Activated gamma-delta T cell treated with Interleukin-2 at 50 U/mL for 16 hours (primary cell): Measurements from ENCODE around the gene SH3GLB1.

ENCODE experiments used
- DNase-seq: peaks from one replicate; pipeline ENCODE4 v3.0.0-alpha.2; 2020

SH3GLB1 gene

GRCh38 chr1:86739648-86740509 lies 35.5 kb downstream of the SH3GLB1 start:
- no peak for DNase-seq

- DNase-seq = peak; percentile 38
These were observed 37.7 kb downstream of the SH3GLB1 start for GRCh38 chr1:86741947-86742572.

- no peak for DNase-seq
These were observed 42.9 kb downstream of the SH3GLB1 start for GRCh38 chr1:86747304-86747703.

GRCh38 chr1:86748622-86749373 lies 44.4 kb downstream of the SH3GLB1 start:
- no peak for DNase-seq

GRCh38 chr1:86750076-86750475 lies 45.7 kb downstream of the SH3GLB1 start:
- no peak for DNase-seq

GRCh38 chr1:86750530-86750929 lies 46.2 kb downstream of the SH3GLB1 start:
- DNase-seq = no peak

- DNase-seq = no peak
These were observed 47.5 kb downstream of the SH3GLB1 start for GRCh38 chr1:86751923-86752322.

- peak; percentile 7 for DNase-seq
These were observed 49.3 kb downstream of the SH3GLB1 start for GRCh38 chr1:86753700-86754099.

GRCh38 chr1:86754265-86754974 lies 50.0 kb downstream of the SH3GLB1 start:
- DNase-seq = no peak

GRCh38 chr1:86756062-86756406 lies 51.7 kb downstream of the SH3GLB1 start:
- no peak for DNase-seq

GRCh38 chr1:86757272-86757984 lies 53.1 kb downstream of the SH3GLB1 start:
- no peak for DNase-seq

GRCh38 chr1:86758570-86758969 lies 54.2 kb downstream of the SH3GLB1 start:
- no peak for DNase-seq

- DNase-seq = no peak
These were observed 55.8 kb downstream of the SH3GLB1 start for GRCh38 chr1:86760199-86760598.

GRCh38 chr1:86762336-86762735 lies 58.0 kb downstream of the SH3GLB1 start:
- DNase-seq = no peak

- no peak for DNase-seq
These were observed 60.1 kb downstream of the SH3GLB1 start for GRCh38 chr1:86764523-86764922.

- no peak for DNase-seq
These were observed 60.7 kb downstream of the SH3GLB1 start for GRCh38 chr1:86765073-86765472.

- no peak for DNase-seq
These were observed 61.3 kb downstream of the SH3GLB1 start for GRCh38 chr1:86765674-86766073.

GRCh38 chr1:86768554-86768953 lies 64.2 kb downstream of the SH3GLB1 start:
- DNase-seq = no peak

GRCh38 chr1:86769065-86769464 lies 64.7 kb downstream of the SH3GLB1 start:
- no peak for DNase-seq

GRCh38 chr1:86773341-86774288 lies 69.2 kb downstream of the SH3GLB1 start:
- no peak for DNase-seq
